Suprapubic skin (tissue), 4 donors: ENCODE data around the gene RTP5. TPM values are rescaled to one million over a fixed set of nuclear protein-coding genes. Genes with fewer than 3 reads are reported as not detected.

Source experiments
- DNase-seq, 2 donors: peaks; one replicate each; pipeline ENCODE4 v3.0.0-alpha.2; 2019; ENCODE audit warnings: low spot score in 2 of 2
- H3K27ac ChIP-seq: fragments of 200-600 bp; sonication (generic); one replicate; pipeline ENCODE4 v1.5.1; 2019
- H3K27me3 ChIP-seq: fragments of 200-600 bp; sonication (generic); one replicate; pipeline ENCODE4 v1.5.1; 2019
- H3K36me3 ChIP-seq: fragments of 200-600 bp; sonication (generic); one replicate; pipeline ENCODE4 v1.5.1; 2019
- H3K4me1 ChIP-seq: fragments of 200-600 bp; sonication (generic); one replicate; pipeline ENCODE4 v1.5.1; 2019
- H3K4me3 ChIP-seq: fragments of 200-600 bp; sonication (generic); one replicate; pipeline ENCODE4 v1.5.1; 2019; ENCODE audit warnings: mild to moderate bottlenecking
- H3K9me3 ChIP-seq: fragments of 200-600 bp; sonication (generic); one replicate; pipeline ENCODE4 v1.5.1; 2019
- EP300 ChIP-seq: sonication (generic); formaldehyde crosslinking; IDR thresholded peaks from one replicate; pipeline ENCODE4 v1.6.1; 2017; ENCODE audit warnings: antibody characterized with exemption
- POLR2A ChIP-seq, 2 donors: fragments of 450-650 bp; IDR thresholded peaks; one replicate each; pipeline ENCODE4 v1.6.1; 2017; ENCODE audit warnings: antibody characterized with exemption in 2 of 2, mild to moderate bottlenecking in 2 of 2, moderate library complexity in 2 of 2
- POLR2AphosphoS5 ChIP-seq, 3 donors: sonication (generic); formaldehyde crosslinking; IDR thresholded peaks; one replicate each; pipeline ENCODE4 v1.6.1; 2017; ENCODE audit warnings: antibody characterized with exemption in 3 of 3
- WGBS: methylation state at CpG from one replicate; pipeline ENCODE4 v1.1.5; 2018; 5-methylcytosine and 5-hydroxymethylcytosine counted together
- total RNA-seq, 4 donors: library from RNA; depleted of rRNA; stranded (reverse); fragments of >200 nt; gene quantifications; one replicate each; pipeline ENCODE4 v1.1.0, GENCODE V29; 2016
- TF ChIP-seq, protein P1 (sequence below), 2 donors: fragments of 200-600 bp in 1 of 2; fragments of 450-650 bp in 1 of 2; sonication (generic) in 1 of 2; IDR thresholded peaks; one replicate each; pipeline ENCODE4 v1.5.1; 2016 to 2019; ENCODE audit warnings: antibody characterized with exemption in 2 of 2, mild to moderate bottlenecking in 1 of 2, moderate library complexity in 1 of 2

RTP5 gene
- total RNA-seq, 4 donors from 2014 or later: not detected

DNA sequence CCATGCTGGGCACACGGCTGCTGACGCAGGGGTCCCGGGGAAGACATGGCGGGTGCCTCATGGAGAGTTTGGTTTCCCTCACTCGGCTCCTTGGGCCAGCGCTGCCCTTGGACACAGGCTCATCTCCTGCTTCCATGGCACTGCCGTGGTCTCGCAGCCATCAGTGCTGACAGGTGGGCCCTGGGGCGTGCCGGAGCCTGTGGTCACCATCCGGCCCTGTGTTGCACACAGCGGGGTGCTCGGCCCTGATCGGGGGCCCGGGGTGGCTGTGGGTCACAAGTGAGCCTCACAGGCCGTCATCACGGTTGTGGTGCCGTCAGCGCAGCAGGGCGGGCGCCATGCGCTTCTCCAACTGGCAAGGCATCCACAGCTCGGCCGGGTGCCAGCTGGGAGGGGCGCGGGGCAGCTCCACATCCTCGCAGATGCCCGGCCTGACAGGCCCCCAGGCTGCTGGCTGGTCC, 582 bp downstream of the RTP5 start:
- WGBS: 74% methylated on average over 7 of the region's 28 CpGs
- no peak for DNase-seq
- peaks cover 10% of the 10 kb centered on the region for H3K4me1 ChIP-seq
- no peak overlapping the region for H3K27ac ChIP-seq
- no peak for TF ChIP-seq EP300
- no peak for TF ChIP-seq POLR2A (IDR thresholded peaks at IDR 0.05)
- no peak for TF ChIP-seq POLR2AphosphoS5 (IDR thresholded peaks at IDR 0.05)
- TF ChIP-seq, protein P1, sequence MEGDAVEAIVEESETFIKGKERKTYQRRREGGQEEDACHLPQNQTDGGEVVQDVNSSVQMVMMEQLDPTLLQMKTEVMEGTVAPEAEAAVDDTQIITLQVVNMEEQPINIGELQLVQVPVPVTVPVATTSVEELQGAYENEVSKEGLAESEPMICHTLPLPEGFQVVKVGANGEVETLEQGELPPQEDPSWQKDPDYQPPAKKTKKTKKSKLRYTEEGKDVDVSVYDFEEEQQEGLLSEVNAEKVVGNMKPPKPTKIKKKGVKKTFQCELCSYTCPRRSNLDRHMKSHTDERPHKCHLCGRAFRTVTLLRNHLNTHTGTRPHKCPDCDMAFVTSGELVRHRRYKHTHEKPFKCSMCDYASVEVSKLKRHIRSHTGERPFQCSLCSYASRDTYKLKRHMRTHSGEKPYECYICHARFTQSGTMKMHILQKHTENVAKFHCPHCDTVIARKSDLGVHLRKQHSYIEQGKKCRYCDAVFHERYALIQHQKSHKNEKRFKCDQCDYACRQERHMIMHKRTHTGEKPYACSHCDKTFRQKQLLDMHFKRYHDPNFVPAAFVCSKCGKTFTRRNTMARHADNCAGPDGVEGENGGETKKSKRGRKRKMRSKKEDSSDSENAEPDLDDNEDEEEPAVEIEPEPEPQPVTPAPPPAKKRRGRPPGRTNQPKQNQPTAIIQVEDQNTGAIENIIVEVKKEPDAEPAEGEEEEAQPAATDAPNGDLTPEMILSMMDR (IDR thresholded peaks at IDR 0.05): no peak
- H3K27me3 ChIP-seq: peaks cover 49% of the 10 kb centered on the region
- no peaks in the 10 kb centered on the region for H3K9me3 ChIP-seq
- no peak overlapping the region for H3K4me3 ChIP-seq
- no peaks in the 10 kb centered on the region for H3K36me3 ChIP-seq

- 48% methylated on average over 17 of the region's 28 CpGs for WGBS
- H3K27me3 ChIP-seq: peaks cover 41% of the 10 kb centered on the region
- TF ChIP-seq POLR2A (IDR thresholded peaks at IDR 0.05): no peak
- TF ChIP-seq POLR2AphosphoS5 (IDR thresholded peaks at IDR 0.05): no peak
- TF ChIP-seq, protein P1 (IDR thresholded peaks at IDR 0.05): no peak
- TF ChIP-seq EP300: no peak
- no peak for DNase-seq
- no peaks in the 10 kb centered on the region for H3K36me3 ChIP-seq
- H3K4me1 ChIP-seq: peaks cover 10% of the 10 kb centered on the region
- no peak overlapping the region for H3K27ac ChIP-seq
- no peak overlapping the region for H3K4me3 ChIP-seq
- no peaks in the 10 kb centered on the region for H3K9me3 ChIP-seq
Observed at GRCh38 chr2:241870611-241871537, 1.3 kb downstream of the RTP5 start.

GRCh38 chr2:241871538-241872312, 2.2 kb downstream of the RTP5 start:
- Histone ChIP-seq H3K9me3 (no peaks in the 10 kb centered on the region), H3K4me3 (no peak overlapping the region), H3K36me3 (no peaks in the 10 kb centered on the region), H3K27me3 (peaks cover 33% of the 10 kb centered on the region), H3K4me1 (peaks cover 10% of the 10 kb centered on the region), H3K27ac (no peak overlapping the region)
- TF ChIP-seq EP300: no peak
- TF ChIP-seq POLR2AphosphoS5 (IDR thresholded peaks at IDR 0.05): no peak
- no peak for TF ChIP-seq POLR2A (IDR thresholded peaks at IDR 0.05)
- TF ChIP-seq, protein P1 (IDR thresholded peaks at IDR 0.05): no peak
- no peak for DNase-seq
- 67% methylated on average over 1 of the region's 38 CpGs for WGBS

DNA sequence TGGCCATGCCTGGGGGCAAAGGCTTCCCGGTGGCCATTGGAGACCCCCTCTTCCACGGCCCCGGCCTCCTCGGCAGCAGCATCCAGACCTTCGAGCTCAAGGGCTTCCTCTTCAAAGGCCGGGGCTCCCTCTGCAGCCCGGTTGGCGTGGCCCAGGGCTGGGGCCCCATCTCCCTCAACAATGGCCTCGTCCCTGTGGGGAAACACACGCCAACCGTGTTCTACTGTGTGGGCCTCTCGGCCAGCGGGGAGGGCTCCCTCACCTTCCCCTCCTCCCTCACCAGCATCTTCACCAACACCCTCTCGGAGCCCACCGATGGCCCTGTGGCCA, 2.7 kb downstream of the RTP5 start:
- TF ChIP-seq, protein P1 (IDR thresholded peaks at IDR 0.05): no peak
- TF ChIP-seq EP300 (no peak), POLR2A (IDR thresholded peaks at IDR 0.05) (no peak)
- Histone ChIP-seq H3K4me1 (peaks cover 10% of the 10 kb centered on the region), H3K36me3 (no peaks in the 10 kb centered on the region), H3K9me3 (no peaks in the 10 kb centered on the region), H3K27me3 (peaks cover 27% of the 10 kb centered on the region), H3K27ac (no peak overlapping the region), H3K4me3 (no peak overlapping the region)
- DNase-seq: no peak
- 87% methylated on average over 8 of the region's 15 CpGs for WGBS
